Testis (tissue), 2 donors: ENCODE measurements around the gene ARHGEF3.

Source experiments
- POLR2A ChIP-seq: fragments of 450-650 bp; IDR thresholded peaks from one replicate; pipeline ENCODE4 v1.6.1; 2017; ENCODE audit warnings: antibody characterized with exemption, mild to moderate bottlenecking, moderate library complexity
- TF ChIP-seq, protein P1 (sequence below), 3 experiments: fragments of 450-650 bp in 2 of 3; fragments of 200-600 bp in 1 of 3; sonication (generic) in 1 of 3; IDR thresholded peaks; one replicate each; pipeline ENCODE4 v1.5.1; 2016 to 2019; ENCODE audit warnings: antibody characterized with exemption in 3 of 3, mild to moderate bottlenecking in 2 of 3, moderate library complexity in 1 of 3

DNA sequence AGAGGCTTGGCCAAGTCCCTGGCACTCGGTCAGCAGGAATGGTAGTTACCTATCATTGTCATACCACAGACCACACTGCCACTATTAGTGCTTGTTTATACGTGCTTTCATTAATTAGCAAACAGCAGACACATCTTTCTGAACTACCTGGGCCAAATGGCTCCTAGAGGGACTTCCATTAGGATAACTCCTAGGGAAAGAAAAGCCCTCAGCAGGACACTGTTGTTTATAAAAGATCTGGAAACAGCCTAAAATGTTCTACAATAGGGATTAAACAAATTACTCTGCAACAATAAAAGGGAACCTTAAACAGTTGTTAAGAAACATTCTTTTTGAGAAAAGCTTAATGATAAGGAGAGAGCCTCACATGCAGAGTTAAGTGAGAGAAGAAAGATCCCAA is 38.5 kb downstream of the ARHGEF3 start:
- TF ChIP-seq, protein P1, sequence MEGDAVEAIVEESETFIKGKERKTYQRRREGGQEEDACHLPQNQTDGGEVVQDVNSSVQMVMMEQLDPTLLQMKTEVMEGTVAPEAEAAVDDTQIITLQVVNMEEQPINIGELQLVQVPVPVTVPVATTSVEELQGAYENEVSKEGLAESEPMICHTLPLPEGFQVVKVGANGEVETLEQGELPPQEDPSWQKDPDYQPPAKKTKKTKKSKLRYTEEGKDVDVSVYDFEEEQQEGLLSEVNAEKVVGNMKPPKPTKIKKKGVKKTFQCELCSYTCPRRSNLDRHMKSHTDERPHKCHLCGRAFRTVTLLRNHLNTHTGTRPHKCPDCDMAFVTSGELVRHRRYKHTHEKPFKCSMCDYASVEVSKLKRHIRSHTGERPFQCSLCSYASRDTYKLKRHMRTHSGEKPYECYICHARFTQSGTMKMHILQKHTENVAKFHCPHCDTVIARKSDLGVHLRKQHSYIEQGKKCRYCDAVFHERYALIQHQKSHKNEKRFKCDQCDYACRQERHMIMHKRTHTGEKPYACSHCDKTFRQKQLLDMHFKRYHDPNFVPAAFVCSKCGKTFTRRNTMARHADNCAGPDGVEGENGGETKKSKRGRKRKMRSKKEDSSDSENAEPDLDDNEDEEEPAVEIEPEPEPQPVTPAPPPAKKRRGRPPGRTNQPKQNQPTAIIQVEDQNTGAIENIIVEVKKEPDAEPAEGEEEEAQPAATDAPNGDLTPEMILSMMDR (IDR thresholded peaks at IDR 0.05): no peak
- TF ChIP-seq POLR2A: no peak
